Sigmoid colon (tissue), 7 donors: ENCODE data around the gene NT5M. TPM values are rescaled to one million over a fixed set of nuclear protein-coding genes. Genes with fewer than 3 reads are reported as not detected.
A peak's percentile ranks its signal among the peaks of the same experiment; 100 is the strongest.

Experiments used
- DNase-seq: peaks from one replicate; pipeline ENCODE4 v3.0.0-alpha.2; 2019
- H3K27ac ChIP-seq, 4 donors: fragments of 200-600 bp; sonication (generic); one replicate each; pipeline ENCODE4 v1.5.1; 2016 to 2019; ENCODE audit warnings: mild to moderate bottlenecking in 1 of 4
- H3K27me3 ChIP-seq, 3 donors: fragments of 200-600 bp; sonication (generic); one replicate each; pipeline ENCODE4 v1.5.1; 2019; ENCODE audit warnings: mild to moderate bottlenecking in 1 of 3
- H3K36me3 ChIP-seq, 4 donors: fragments of 200-600 bp; sonication (generic); one replicate each; pipeline ENCODE4 v1.5.1; 2016 to 2019
- H3K4me1 ChIP-seq, 4 donors: fragments of 200-600 bp; sonication (generic); one replicate each; pipeline ENCODE4 v1.5.1; 2017 to 2019
- H3K4me3 ChIP-seq, 4 donors: fragments of 200-600 bp; sonication (generic); one replicate each; pipeline ENCODE4 v1.5.1; 2017 to 2019; ENCODE audit warnings: mild to moderate bottlenecking in 2 of 4, moderate library complexity in 1 of 4
- H3K9me3 ChIP-seq, 4 donors: fragments of 200-600 bp in 3 of 4; sonication (generic) in 3 of 4; one replicate each; pipeline versions ENCODE4 v1.5.1 to v1.6.1; 2013 to 2019
- CTCF ChIP-seq, 4 experiments: fragments of 450-650 bp in 3 of 4; fragments of 200-600 bp in 1 of 4; IDR thresholded peaks; one replicate each; pipeline ENCODE4 v1.5.1; 2016 to 2019; ENCODE audit warnings: antibody characterized with exemption in 4 of 4, mild to moderate bottlenecking in 3 of 4, moderate library complexity in 2 of 4
- EP300 ChIP-seq, 4 donors: sonication (generic); formaldehyde crosslinking; IDR thresholded peaks; one replicate each; pipeline ENCODE4 v1.6.1; 2017; ENCODE audit warnings: antibody characterized with exemption in 4 of 4
- POLR2A ChIP-seq, 2 donors: fragments of 450-650 bp; IDR thresholded peaks; one replicate each; pipeline ENCODE4 v1.6.1; 2016; ENCODE audit warnings: antibody characterized with exemption in 2 of 2, mild to moderate bottlenecking in 2 of 2, moderate library complexity in 2 of 2
- POLR2AphosphoS5 ChIP-seq, 4 donors: sonication (generic); formaldehyde crosslinking; IDR thresholded peaks; one replicate each; pipeline ENCODE4 v1.6.1; 2017; ENCODE audit warnings: antibody characterized with exemption in 4 of 4
- WGBS, 2 donors: extraction: QIAGEN DNeasy Blood & Tissue Kit; methylation state at CpG; one replicate each; pipeline ENCODE4 v1.1.7; 2013; 5-methylcytosine and 5-hydroxymethylcytosine counted together
- intact Hi-C: fragments of 100-400 bp; cut with DNase I; formaldehyde crosslinking; loops from one replicate; pipeline ENCODE4 v1.15.1; 2023
- polyA plus RNA-seq, 3 donors: library from polyadenylated mRNA; stranded (reverse); fragments of 200-250 nt; gene quantifications; one replicate each; pipeline ENCODE4 v1.2.3, GENCODE V29; 2013
- total RNA-seq, 4 donors: library from RNA; depleted of rRNA; stranded (reverse); fragments of >200 nt; gene quantifications; one replicate each; pipeline ENCODE4 v1.1.0, GENCODE V29; 2016
- donor health status: healthy with polysubstance abuse.
- donor health status: Bipolar disorder and iron deficiency.
- donor health status: healthy.

The NT5M gene
- total and polyA plus RNA-seq, 7 donors, result 0.92 to 5.8 (median 4.3) TPM

DNA sequence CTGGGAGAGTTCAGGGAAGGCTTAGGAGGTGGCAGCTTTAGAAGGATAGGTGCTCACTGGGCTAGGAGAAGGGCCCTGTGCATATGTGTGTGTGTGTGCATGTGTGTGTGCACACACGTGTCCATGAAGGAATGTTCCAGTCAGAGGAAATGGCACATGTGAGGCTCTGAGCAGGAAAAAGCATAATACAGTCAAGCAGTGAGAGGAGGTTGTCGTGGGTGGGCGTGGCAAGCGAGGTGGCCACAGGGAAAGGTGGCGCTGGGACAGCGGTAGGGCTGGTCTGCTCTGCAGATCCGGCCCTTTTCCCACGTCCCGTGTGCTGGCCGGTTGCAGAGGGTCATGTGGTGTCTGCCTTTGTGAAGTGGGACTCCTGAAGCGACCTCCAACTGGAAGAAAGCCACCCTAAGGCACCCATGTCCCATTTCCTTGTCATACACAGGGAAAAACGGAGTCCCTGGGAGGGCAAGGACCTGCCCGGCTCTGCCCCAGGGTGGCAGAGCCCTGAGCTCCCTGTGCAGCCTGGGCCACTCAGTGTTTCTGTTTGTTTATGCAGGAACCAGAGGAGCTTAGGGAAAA lies 40.1 kb downstream of the NT5M start:
- Histone ChIP-seq H3K4me3 (no peak overlapping the region), H3K27me3 (no peaks in the 10 kb centered on the region), H3K9me3 (no peaks in the 10 kb centered on the region), H3K36me3 (peaks cover 0 to 17% (median 0%) of the 10 kb centered on the region in 4 donors), H3K27ac (no peak overlapping the region), H3K4me1 (no peaks in the 10 kb centered on the region)
- TF ChIP-seq POLR2A (IDR thresholded peaks at IDR 0.05), result no peak
- TF ChIP-seq EP300 (IDR thresholded peaks at IDR 0.05), result no peak
- TF ChIP-seq CTCF (IDR thresholded peaks at IDR 0.05), result no peak
- TF ChIP-seq POLR2AphosphoS5 (IDR thresholded peaks at IDR 0.05), result no peak
- WGBS, 2 donors, result 68 to 86% methylated on average over 13 of the region's 13 CpGs
- intact Hi-C loops, result no loop called here
- peak; percentile 46 for DNase-seq

- peaks cover 0 to 17% (median 0%) of the 10 kb centered on the region in 4 donors for H3K36me3 ChIP-seq
- WGBS, 2 donors, result 94 to 95% methylated on average over 14 of the region's 14 CpGs
- intact Hi-C loops, result no loop called here
- TF ChIP-seq EP300 (IDR thresholded peaks at IDR 0.05), result no peak
- TF ChIP-seq POLR2A (IDR thresholded peaks at IDR 0.05), result no peak
- no peak for TF ChIP-seq CTCF (IDR thresholded peaks at IDR 0.05)
- TF ChIP-seq POLR2AphosphoS5 (IDR thresholded peaks at IDR 0.05), result no peak
- no peaks in the 10 kb centered on the region for H3K27me3 ChIP-seq
- no peak overlapping the region for H3K4me3 ChIP-seq
- no peak overlapping the region for H3K27ac ChIP-seq
- peak; percentile 15 for DNase-seq
- H3K9me3 ChIP-seq, result no peaks in the 10 kb centered on the region
- no peaks in the 10 kb centered on the region for H3K4me1 ChIP-seq
Measured at GRCh38 chr17:17343896-17344506, 40.8 kb downstream of the NT5M start.

- no peak for TF ChIP-seq POLR2AphosphoS5 (IDR thresholded peaks at IDR 0.05)
- Histone ChIP-seq H3K27me3 (peaks cover 0 to 1% (median 0%) of the 10 kb centered on the region in 3 donors), H3K4me3 (no peak overlapping the region), H3K36me3 (peaks cover 0 to 17% (median 0%) of the 10 kb centered on the region in 4 donors), H3K9me3 (no peaks in the 10 kb centered on the region), H3K4me1 (no peaks in the 10 kb centered on the region), H3K27ac (no peak overlapping the region)
- intact Hi-C loops, result no loop called here
- DNase-seq, result no peak
- WGBS, 2 donors, result 85 to 89% methylated on average over 14 of the region's 14 CpGs
Measured at GRCh38 chr17:17344507-17345293, 41.5 kb downstream of the NT5M start.

GRCh38 chr17:17345294-17345597 lies 42.1 kb downstream of the NT5M start:
- Histone ChIP-seq H3K27me3 (peaks cover 0 to 4% (median 0%) of the 10 kb centered on the region in 3 donors), H3K9me3 (no peaks in the 10 kb centered on the region), H3K36me3 (peaks cover 0 to 17% (median 0%) of the 10 kb centered on the region in 4 donors), H3K4me1 (no peaks in the 10 kb centered on the region), H3K4me3 (no peak overlapping the region), H3K27ac (no peak overlapping the region)
- WGBS, 2 donors, result 55 to 86% methylated on average over 4 of the region's 4 CpGs
- TF ChIP-seq POLR2A (IDR thresholded peaks at IDR 0.05) (no peak), EP300 (IDR thresholded peaks at IDR 0.05) (no peak), POLR2AphosphoS5 (IDR thresholded peaks at IDR 0.05) (no peak), CTCF (IDR thresholded peaks at IDR 0.05) (no peak)
- DNase-seq, result no peak
- intact Hi-C loops, result no loop called here

- Histone ChIP-seq H3K36me3 (peaks cover 0 to 17% (median 0%) of the 10 kb centered on the region in 4 donors), H3K4me1 (no peaks in the 10 kb centered on the region), H3K27me3 (peaks cover 0 to 9% (median 0%) of the 10 kb centered on the region in 3 donors), H3K27ac (no peak overlapping the region), H3K9me3 (no peaks in the 10 kb centered on the region), H3K4me3 (no peak overlapping the region)
- no peak for TF ChIP-seq CTCF (IDR thresholded peaks at IDR 0.05)
- no peak for TF ChIP-seq EP300 (IDR thresholded peaks at IDR 0.05)
- TF ChIP-seq POLR2A (IDR thresholded peaks at IDR 0.05), result no peak
- TF ChIP-seq POLR2AphosphoS5 (IDR thresholded peaks at IDR 0.05), result no peak
- DNase-seq, result peak; percentile 55
- intact Hi-C loops, result no loop called here
- WGBS, 2 donors, result 89 to 91% methylated on average over 14 of the region's 14 CpGs
Measured at GRCh38 chr17:17345686-17346427, 42.7 kb downstream of the NT5M start.
